SH-SY5Y (cell line): ENCODE measurements around the gene TTC39C.

Experiments used
- GATA2 ChIP-seq: IDR thresholded peaks from 2 replicates; pipeline ENCODE4 v1.6.1; 2011; ENCODE audit warnings: mild to moderate bottlenecking, low read depth, low read length
- GATA3 ChIP-seq: IDR thresholded peaks from 2 replicates; pipeline ENCODE4 v1.6.1; 2011; ENCODE audit warnings: low read depth, mild to moderate bottlenecking, low read length, moderate library complexity

DNA sequence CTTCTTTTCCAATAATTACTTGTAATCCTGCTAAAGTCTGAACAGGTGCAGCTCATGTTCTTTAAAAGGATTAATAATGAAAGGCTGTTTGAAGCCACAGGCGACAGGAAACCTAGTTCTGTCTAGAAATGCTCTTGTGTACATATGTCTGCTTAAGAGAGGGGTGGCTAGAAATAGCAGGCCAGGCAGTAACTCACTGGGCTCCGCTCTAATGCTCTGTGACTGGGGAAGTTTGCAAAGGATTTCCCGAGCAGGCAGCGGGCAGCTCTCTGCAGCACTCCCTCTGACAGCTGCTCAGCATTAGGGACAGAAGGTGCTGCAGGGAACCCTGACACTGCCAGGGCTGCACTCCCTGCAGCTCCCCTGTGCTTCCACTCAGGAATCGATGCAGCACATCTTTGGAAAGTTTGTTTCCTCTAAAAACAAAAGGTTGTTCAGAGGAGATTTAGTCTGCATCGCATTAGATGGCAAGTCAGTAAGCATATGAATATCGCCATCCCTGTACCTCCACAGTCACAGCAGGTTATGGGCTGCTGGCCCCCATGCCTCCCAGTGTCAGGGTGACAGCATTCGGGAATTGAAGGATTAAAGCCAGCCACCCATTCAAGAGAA, 33.1 kb upstream of the TTC39C start:
- no peak for TF ChIP-seq GATA3
- no peak for TF ChIP-seq GATA2
